Right lobe of liver (tissue), 6 donors: ENCODE measurements around the gene DST. TPM values are rescaled to one million over a fixed set of nuclear protein-coding genes. Genes with fewer than 3 reads are reported as not detected.

Experiments
- ATAC-seq, 4 donors: fragments of 200-7000 bp; cut with Tn5 transposase; one replicate each; pipeline ENCODE4 v1.9.1; 2020; ENCODE audit warnings: mild to moderate bottlenecking in 4 of 4, moderate library complexity in 4 of 4
- DNase-seq, 3 donors: peaks; one replicate each; pipeline ENCODE4 v3.0.0-alpha.2; 2020
- H3K27ac ChIP-seq, 3 donors: fragments of 200-600 bp; one replicate each; pipeline ENCODE4 v1.8.0; 2022
- H3K27me3 ChIP-seq, 2 donors: fragments of 200-600 bp; one replicate each; pipeline ENCODE4 v1.8.0; 2022
- H3K36me3 ChIP-seq, 4 donors: fragments of 200-600 bp; sonication (generic) in 1 of 4; one replicate each; pipeline versions ENCODE4 v1.5.1 to v1.8.0; 2017 to 2022; ENCODE audit warnings: control low read depth in 1 of 4
- H3K4me1 ChIP-seq, 4 donors: fragments of 200-600 bp; sonication (generic) in 1 of 4; one replicate each; pipeline versions ENCODE4 v1.5.1 to v1.8.0; 2017 to 2022; ENCODE audit warnings: control low read depth in 1 of 4
- H3K4me3 ChIP-seq, 3 donors: fragments of 200-600 bp; one replicate each; pipeline ENCODE4 v1.8.0; 2022
- H3K9me3 ChIP-seq, 4 donors: fragments of 200-600 bp; sonication (generic) in 1 of 4; one replicate each; pipeline versions ENCODE4 v1.5.1 to v1.8.0; 2017 to 2022; ENCODE audit warnings: control low read depth in 1 of 4
- POLR2A ChIP-seq: fragments of 450-650 bp; IDR thresholded peaks from one replicate; pipeline ENCODE4 v1.6.1; 2017; ENCODE audit warnings: antibody characterized with exemption, mild to moderate bottlenecking
- WGBS: methylation state at CpG from one replicate; pipeline ENCODE4 v1.1.6; 2018; ENCODE audit warnings: low coverage, low lambda C conversion rate; ENCODE audit not compliant: insufficient coverage; ENCODE audit errors: missing lambda C conversion rate; 5-methylcytosine and 5-hydroxymethylcytosine counted together
- intact Hi-C, 2 donors: fragments of 100-400 bp; cut with DNase I; formaldehyde crosslinking; loops; one replicate each; pipeline versions ENCODE4 v1.11.2 to v1.14.1; 2022
- total RNA-seq, 6 experiments: library from RNA; depleted of rRNA in 2 of 6; stranded (reverse); fragments of >200 nt in 2 of 6; fragmentation: NEBNext Ultra II Directional in 3 of 6; extraction: Animal tissue kit (Norgen Biotek cat#: 25700) in 3 of 6; gene quantifications; one replicate each; pipeline versions ENCODE4 v1.1.0 to v1.2.4, GENCODE V29; 2016 to 2023
- TF ChIP-seq, protein P1 (sequence below), 4 donors: fragments of 200-600 bp in 3 of 4; fragments of 450-650 bp in 1 of 4; IDR thresholded peaks; one replicate each; pipeline versions ENCODE4 v1.5.1 to v1.8.0; 2016 to 2022; ENCODE audit warnings: antibody characterized with exemption in 4 of 4, mild to moderate bottlenecking in 2 of 4
- donor health status: DM: no; HTN: yes; CAD: no.
- donor health status: DM: no; HTN: no; CAD: no.
- donor health status: DM: no; HTN: no; CAD: no.
- donor health status: DM: no; HTN: yes; CAD: no.
- donor health status: DM: no; HTN: yes; CAD: no.

DST gene
- total RNA-seq, 6 experiments from 2014 or later: 92.1 to 207 (median 156) TPM

DNA sequence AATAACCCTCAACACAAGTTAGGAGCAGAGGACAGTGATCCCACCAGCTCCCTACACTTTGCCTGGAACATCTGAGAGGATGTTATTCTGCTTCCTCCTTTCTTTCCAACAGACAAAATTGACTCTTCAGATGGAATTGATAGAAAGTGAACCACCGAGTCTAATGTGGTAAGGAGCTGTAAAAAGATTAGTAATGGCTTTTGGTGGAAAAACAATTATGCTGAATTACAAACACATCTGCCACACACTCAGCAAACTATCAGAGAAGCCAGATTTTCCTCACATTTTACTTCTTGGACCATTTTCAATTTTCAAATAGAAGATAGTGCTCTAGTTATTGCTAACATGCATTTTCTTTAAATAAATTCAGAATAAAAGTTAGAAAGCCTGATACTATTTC lies 223.5 kb downstream of the DST start:
- 64% methylated on average over 1 of the region's 1 CpG for WGBS
- Histone ChIP-seq H3K36me3 (no peaks in the 10 kb centered on the region), H3K4me1 (no peaks in the 10 kb centered on the region), H3K27ac (no peak overlapping the region), H3K9me3 (no peaks in the 10 kb centered on the region), H3K27me3 (no peaks in the 10 kb centered on the region), H3K4me3 (no peak overlapping the region)
- intact Hi-C loops: no loop called here
- TF ChIP-seq POLR2A: no peak
- TF ChIP-seq, protein P1, sequence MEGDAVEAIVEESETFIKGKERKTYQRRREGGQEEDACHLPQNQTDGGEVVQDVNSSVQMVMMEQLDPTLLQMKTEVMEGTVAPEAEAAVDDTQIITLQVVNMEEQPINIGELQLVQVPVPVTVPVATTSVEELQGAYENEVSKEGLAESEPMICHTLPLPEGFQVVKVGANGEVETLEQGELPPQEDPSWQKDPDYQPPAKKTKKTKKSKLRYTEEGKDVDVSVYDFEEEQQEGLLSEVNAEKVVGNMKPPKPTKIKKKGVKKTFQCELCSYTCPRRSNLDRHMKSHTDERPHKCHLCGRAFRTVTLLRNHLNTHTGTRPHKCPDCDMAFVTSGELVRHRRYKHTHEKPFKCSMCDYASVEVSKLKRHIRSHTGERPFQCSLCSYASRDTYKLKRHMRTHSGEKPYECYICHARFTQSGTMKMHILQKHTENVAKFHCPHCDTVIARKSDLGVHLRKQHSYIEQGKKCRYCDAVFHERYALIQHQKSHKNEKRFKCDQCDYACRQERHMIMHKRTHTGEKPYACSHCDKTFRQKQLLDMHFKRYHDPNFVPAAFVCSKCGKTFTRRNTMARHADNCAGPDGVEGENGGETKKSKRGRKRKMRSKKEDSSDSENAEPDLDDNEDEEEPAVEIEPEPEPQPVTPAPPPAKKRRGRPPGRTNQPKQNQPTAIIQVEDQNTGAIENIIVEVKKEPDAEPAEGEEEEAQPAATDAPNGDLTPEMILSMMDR (IDR thresholded peaks at IDR 0.05): no peak
- ATAC-seq (no peak), DNase-seq (no peak)

DNA sequence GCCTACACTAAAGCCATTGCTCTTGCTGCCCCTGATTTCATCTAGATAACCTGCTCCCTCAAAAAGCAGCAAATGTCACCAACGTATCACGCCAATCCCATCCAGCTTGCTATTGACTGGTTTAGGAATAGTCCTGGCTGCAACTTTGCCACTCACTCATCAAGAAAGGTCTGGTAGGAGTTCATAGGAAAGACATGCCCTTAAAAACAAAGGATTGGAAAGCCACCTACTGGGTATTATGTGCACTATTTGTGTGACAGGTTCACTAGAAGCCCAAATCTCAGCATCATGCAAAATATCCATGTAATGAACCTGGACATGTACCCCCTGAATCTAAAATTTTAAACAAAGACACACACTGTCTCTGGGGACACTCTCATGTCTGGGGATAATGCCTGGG lies 224.9 kb downstream of the DST start:
- 59% methylated on average over 2 of the region's 2 CpGs for WGBS
- DNase-seq: no peak
- no peak overlapping the region for H3K27ac ChIP-seq
- peaks cover 0 to 3% (median 0%) of the 10 kb centered on the region in 4 donors for H3K4me1 ChIP-seq
- H3K36me3 ChIP-seq: no peaks in the 10 kb centered on the region
- intact Hi-C loops: no loop called here
- ATAC-seq: peak; percentile 44 to 80 (median 58)
- no peak overlapping the region for H3K4me3 ChIP-seq
- no peak for TF ChIP-seq POLR2A
- TF ChIP-seq, protein P1 (IDR thresholded peaks at IDR 0.05): peak in 3 of 4 donors; percentile 7 to 34 (median 32)
- H3K9me3 ChIP-seq: no peaks in the 10 kb centered on the region
- H3K27me3 ChIP-seq: no peaks in the 10 kb centered on the region

DNA sequence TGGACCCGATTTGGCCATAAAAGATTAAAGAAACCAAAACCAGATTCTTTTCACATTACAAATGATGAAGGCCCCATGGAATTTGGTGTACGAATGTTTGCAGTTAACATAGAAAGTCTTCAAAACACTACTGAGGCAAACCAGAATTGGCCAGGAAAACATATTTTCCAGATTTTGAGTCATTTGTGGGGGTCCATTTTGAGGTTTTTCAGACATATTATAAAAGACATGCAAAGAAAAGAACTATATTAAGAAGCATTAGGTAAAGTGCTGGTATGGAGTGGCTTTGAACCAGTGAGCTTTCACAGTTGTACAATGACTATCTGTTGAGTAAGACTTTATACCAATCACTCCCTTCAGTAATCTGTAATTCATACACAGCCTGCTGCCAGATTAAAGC lies 226.4 kb downstream of the DST start:
- Histone ChIP-seq H3K27ac (no peak overlapping the region), H3K9me3 (no peaks in the 10 kb centered on the region), H3K36me3 (no peaks in the 10 kb centered on the region), H3K4me3 (no peak overlapping the region), H3K4me1 (peaks cover 0 to 9% (median 0%) of the 10 kb centered on the region in 4 donors), H3K27me3 (no peaks in the 10 kb centered on the region)
- WGBS: 75% methylated on average over 2 of the region's 2 CpGs
- intact Hi-C loops: no loop called here
- ATAC-seq (peak in 1 of 4 donors; percentile 34), DNase-seq (no peak)
- no peak for TF ChIP-seq POLR2A
- TF ChIP-seq, protein P1 (IDR thresholded peaks at IDR 0.05): no peak

DNA sequence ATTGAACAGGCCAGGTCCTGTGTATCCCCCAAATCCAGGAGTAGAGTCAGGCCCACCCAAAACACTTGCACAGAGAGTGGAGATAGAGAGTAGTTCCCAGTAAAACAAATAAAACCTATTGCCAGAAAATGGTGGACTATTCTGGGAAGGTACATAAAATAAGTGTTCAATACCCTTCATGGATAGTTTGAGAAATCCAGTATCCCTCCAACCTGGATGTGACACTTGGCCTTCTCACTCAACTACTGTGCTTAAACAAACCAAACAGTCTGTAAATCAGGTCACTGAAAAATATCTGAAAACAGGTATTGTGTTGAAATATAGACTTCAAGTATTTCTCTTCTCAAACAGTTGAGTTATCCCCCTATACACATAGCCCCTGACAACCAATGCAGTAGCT lies 233.7 kb downstream of the DST start:
- H3K4me3 ChIP-seq: no peak overlapping the region
- no peaks in the 10 kb centered on the region for H3K9me3 ChIP-seq
- no peak overlapping the region for H3K27ac ChIP-seq
- peak in 1 of 4 donors; percentile 68 for ATAC-seq
- no peak for DNase-seq
- intact Hi-C loops: no loop called here
- TF ChIP-seq POLR2A: no peak
- TF ChIP-seq, protein P1 (IDR thresholded peaks at IDR 0.05): no peak
- H3K4me1 ChIP-seq: peaks cover 0 to 9% (median 4%) of the 10 kb centered on the region in 4 donors
- no peaks in the 10 kb centered on the region for H3K36me3 ChIP-seq
- no peaks in the 10 kb centered on the region for H3K27me3 ChIP-seq
